Inflammatory macrophage (primary cell): ENCODE measurements around the gene FAM110D.

ENCODE experiments used
- DNase-seq, 2 donors: peaks; one replicate each; pipeline ENCODE4 v3.0.0-alpha.2; 2020 to 2022
- total RNA-seq, 18 experiments: gene quantifications; one replicate each; lab custom pipeline; 2026; ENCODE audit warnings: mixed read lengths in 6 of 18, inconsistent platforms in 2 of 18; lab: John Stamatoyannopoulos, UW

The FAM110D gene
- total RNA-seq = 0 to 0.13 (median 0) reads per million in 18 experiments

GRCh38 chr1:26158908-26159742 lies at the start of gene FAM110D:
FAM110D (plus strand) TSS chr1:26159079; CDS start chr1:26161292, 2,213 bp downstream.
- no peak for DNase-seq

- DNase-seq = no peak
Measured at GRCh38 chr1:26109229-26110164, 49.4 kb upstream of the FAM110D start.

- DNase-seq = peak; percentile 50 to 67
Measured at GRCh38 chr1:26110731-26111529, 47.9 kb upstream of the FAM110D start.

- DNase-seq = peak; percentile 97
Measured at GRCh38 chr1:26111530-26112406, 47.1 kb upstream of the FAM110D start, which contains the start of gene PDIK1L. PDIK1L (plus strand) TSS chr1:26111824; CDS start chr1:26114309, 2,485 bp downstream.

- DNase-seq = peak; percentile 49 to 61
Measured at GRCh38 chr1:26112407-26112775, 46.5 kb upstream of the FAM110D start.

- DNase-seq = no peak
Measured at GRCh38 chr1:26114165-26114927, 44.5 kb upstream of the FAM110D start.

- DNase-seq = no peak
Measured at GRCh38 chr1:26119892-26120608, 38.8 kb upstream of the FAM110D start.

- peak; percentile 48 to 58 for DNase-seq
Measured at GRCh38 chr1:26121854-26122773, 36.8 kb upstream of the FAM110D start.

GRCh38 chr1:26122988-26123973 lies 35.6 kb upstream of the FAM110D start:
- peak; percentile 20 to 28 for DNase-seq

GRCh38 chr1:26124418-26125331 lies 34.2 kb upstream of the FAM110D start:
- DNase-seq = no peak

GRCh38 chr1:26125382-26125781 lies 33.5 kb upstream of the FAM110D start:
- no peak for DNase-seq

GRCh38 chr1:26125946-26126320 lies 32.9 kb upstream of the FAM110D start:
- no peak for DNase-seq

GRCh38 chr1:26126321-26127084 lies 32.4 kb upstream of the FAM110D start:
- peak; percentile 74 to 83 for DNase-seq

- DNase-seq = peak; percentile 62 to 69
Measured at GRCh38 chr1:26127235-26128163, 31.4 kb upstream of the FAM110D start.
